Activated naive CD4-positive, alpha-beta T cell treated with anti-CD3 and anti-CD28 coated beads, Interleukin-2, amount 10 ng/mL, durations not matched to agents 7 days and 5 days (primary cell): ENCODE data around the gene RELA.

ENCODE experiments used
- CTCF ChIA-PET: fragments of 350-600 bp; sonication (Branson Sonifier 250); formaldehyde crosslinking; loops from one replicate; lab custom pipeline; 2021; ENCODE audit warnings: antibody characterized with exemption; lab: Charles Lee
- DNase-seq: peaks from one replicate; pipeline ENCODE4 v3.0.0-alpha.2; 2020
- H3K27ac Mint-ChIP-seq: one replicate; pipeline ENCODE4 v1.8.0; 2021; ENCODE audit warnings: mild to moderate bottlenecking, moderate library complexity, mixed read lengths
- H3K27me3 Mint-ChIP-seq: one replicate; pipeline ENCODE4 v1.8.0; 2021; ENCODE audit warnings: mild to moderate bottlenecking, mixed read lengths
- H3K36me3 Mint-ChIP-seq: one replicate; pipeline ENCODE4 v1.8.0; 2021; ENCODE audit warnings: mixed read lengths
- H3K4me1 Mint-ChIP-seq: one replicate; pipeline ENCODE4 v1.8.0; 2021; ENCODE audit warnings: mixed read lengths
- H3K4me3 Mint-ChIP-seq: one replicate; pipeline ENCODE4 v1.8.0; 2021; ENCODE audit warnings: mild to moderate bottlenecking, moderate library complexity, mixed read lengths
- H3K9me3 Mint-ChIP-seq: one replicate; pipeline ENCODE4 v1.8.0; 2021; ENCODE audit warnings: mixed read lengths

RELA gene

GRCh38 chr11:65623852-65624616 lies 38.7 kb downstream of the RELA start:
- Mint-ChIP-seq H3K36me3 (peaks cover 36% of the 10 kb centered on the region), H3K27me3 (no peaks in the 10 kb centered on the region), H3K9me3 (no peaks in the 10 kb centered on the region), H3K4me1 (peaks cover 12% of the 10 kb centered on the region), H3K27ac (no peak overlapping the region), H3K4me3 (no peak overlapping the region)
- CTCF ChIA-PET: interaction anchor here (0.8 to 1.5 kb wide), 3 partner anchors 9 to 28 kb away, joined by 3 read pairs; partner anchors contain the start of gene SIPA1
- no peak for DNase-seq

DNA sequence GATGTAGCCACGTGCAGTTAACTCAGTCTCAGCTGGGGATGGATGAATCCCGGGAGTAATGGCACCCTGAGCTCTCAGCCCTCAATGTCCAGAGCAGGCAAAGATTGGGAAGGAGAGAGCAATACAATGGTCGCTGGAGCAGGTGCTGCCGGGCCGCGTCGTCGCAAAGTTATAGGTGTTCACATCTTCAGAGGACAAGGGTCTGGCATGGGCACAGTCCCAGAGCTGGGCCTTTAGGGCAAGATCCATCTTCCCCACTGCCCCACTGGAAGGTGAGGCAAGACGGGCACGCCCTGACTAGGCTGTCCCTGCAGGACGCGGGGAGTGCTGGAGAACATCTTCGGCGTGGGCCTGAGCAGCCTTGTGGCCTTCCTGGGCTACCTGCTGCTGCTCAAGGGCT lies 39.5 kb downstream of the RELA start:
- DNase-seq: no peak
- Mint-ChIP-seq H3K36me3 (peaks cover 37% of the 10 kb centered on the region), H3K4me3 (no peak overlapping the region), H3K4me1 (peaks cover 14% of the 10 kb centered on the region), H3K27ac (peak overlapping the region; percentile 2), H3K9me3 (no peaks in the 10 kb centered on the region), H3K27me3 (no peaks in the 10 kb centered on the region)
- CTCF ChIA-PET: interaction anchor here (1.4 to 1.5 kb wide), 2 partner anchors 8 to 29 kb away, joined by 3 read pairs; no protein-coding TSS in a partner anchor

DNA sequence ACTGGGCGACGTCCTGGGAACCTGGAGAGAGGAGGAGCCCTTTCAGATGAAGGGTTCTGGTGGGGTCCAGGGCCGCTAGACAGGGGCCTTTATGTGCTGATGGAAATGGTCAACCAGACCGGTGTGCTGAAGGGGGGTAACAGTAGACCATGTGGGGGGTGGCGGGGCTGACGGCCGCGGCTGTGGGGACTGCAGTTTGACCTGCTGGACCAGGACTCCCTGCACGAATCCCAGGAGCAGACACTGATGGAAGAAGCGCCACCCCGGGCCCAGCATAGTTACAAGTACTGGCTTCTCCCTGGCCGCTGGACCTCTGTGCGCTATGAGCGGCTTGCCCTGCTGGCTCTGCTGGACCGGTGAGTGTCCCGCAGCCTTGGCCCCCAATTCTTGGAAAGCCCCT lies 40.7 kb downstream of the RELA start:
- CTCF ChIA-PET: no interaction called here
- H3K27ac Mint-ChIP-seq: no peak overlapping the region
- peaks cover 34% of the 10 kb centered on the region for H3K36me3 Mint-ChIP-seq

DNA sequence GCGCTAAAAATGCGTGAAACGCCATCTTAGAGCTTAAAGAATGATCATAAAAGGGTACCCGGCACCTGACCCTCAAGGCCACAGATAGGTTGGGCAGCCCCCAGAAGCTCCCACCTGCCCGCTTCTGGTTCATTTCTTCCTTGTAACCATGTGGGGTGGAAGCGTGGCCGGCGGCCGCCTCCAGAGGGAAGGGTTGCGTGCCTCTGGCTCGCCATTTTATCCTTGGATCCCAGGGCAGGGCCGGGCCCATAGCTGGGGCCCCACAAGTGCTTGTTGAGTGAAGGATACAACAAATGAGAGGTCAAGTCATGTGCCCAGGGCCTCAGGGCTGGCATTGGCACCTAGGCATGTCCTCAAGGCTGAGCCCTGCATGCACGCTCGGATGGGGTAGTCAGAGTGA lies 41.3 kb downstream of the RELA start:
- CTCF ChIA-PET: no interaction called here
- Mint-ChIP-seq H3K9me3 (no peaks in the 10 kb centered on the region), H3K27me3 (no peaks in the 10 kb centered on the region), H3K27ac (peak overlapping the region; percentile 19), H3K36me3 (peaks cover 35% of the 10 kb centered on the region), H3K4me1 (peaks cover 25% of the 10 kb centered on the region), H3K4me3 (no peak overlapping the region)
- no peak for DNase-seq

More for the DNA sequence above, 40.7 kb downstream of the RELA start:
- Mint-ChIP-seq H3K4me1 (peaks cover 20% of the 10 kb centered on the region), H3K27me3 (no peaks in the 10 kb centered on the region), H3K9me3 (no peaks in the 10 kb centered on the region), H3K4me3 (no peak overlapping the region)
- no peak for DNase-seq

GRCh38 chr11:65620666-65621065 lies 42.0 kb downstream of the RELA start:
- Mint-ChIP-seq H3K4me1 (peaks cover 21% of the 10 kb centered on the region), H3K36me3 (peaks cover 31% of the 10 kb centered on the region)
- CTCF ChIA-PET: no interaction called here

DNA sequence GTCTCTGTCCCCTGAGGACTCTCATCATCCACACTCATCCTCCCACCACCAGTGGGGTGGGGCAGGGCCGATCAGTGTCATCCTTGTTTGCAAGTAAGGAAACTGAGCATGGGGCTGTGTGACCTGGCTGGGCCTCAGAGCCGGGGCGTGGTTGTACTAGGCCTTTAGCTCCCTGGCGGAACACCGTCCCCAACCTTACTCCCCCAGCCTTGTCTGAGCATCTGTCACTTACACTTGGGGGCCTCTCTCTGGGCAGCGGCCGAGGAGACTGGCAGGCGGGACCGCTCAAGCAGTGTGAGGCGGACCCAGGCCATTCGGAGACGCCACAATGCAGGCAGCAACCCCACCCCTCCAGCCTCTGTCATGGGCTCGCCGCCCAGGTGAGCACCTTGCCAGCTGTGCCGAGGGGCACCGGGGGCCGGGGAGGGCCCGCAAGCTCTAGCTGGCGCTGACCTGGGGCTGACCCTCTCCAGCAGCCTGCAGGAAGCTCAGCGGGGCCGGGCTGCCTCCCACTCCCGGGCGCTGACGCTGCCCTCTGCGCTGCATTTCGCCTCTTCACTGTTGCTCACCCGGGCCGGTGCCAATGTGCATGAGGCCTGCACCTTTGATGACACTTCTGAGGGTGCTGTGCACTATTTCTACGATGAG lies 43.3 kb downstream of the RELA start:
- CTCF ChIA-PET: interaction anchor here (1.4 kb wide), 1 partner anchor 16 kb away, joined by 3 read pairs; no protein-coding TSS in a partner anchor
- Mint-ChIP-seq H3K4me1 (peaks cover 21% of the 10 kb centered on the region), H3K36me3 (peaks cover 30% of the 10 kb centered on the region), H3K9me3 (no peaks in the 10 kb centered on the region), H3K27ac (peak overlapping the region; percentile 58), H3K4me3 (no peak overlapping the region), H3K27me3 (no peaks in the 10 kb centered on the region)
- DNase-seq: no peak

More at GRCh38 chr11:65620666-65621065, 42.0 kb downstream of the RELA start:
- no peaks in the 10 kb centered on the region for H3K9me3 Mint-ChIP-seq
- no peak for DNase-seq
- H3K27me3 Mint-ChIP-seq: no peaks in the 10 kb centered on the region
- H3K27ac Mint-ChIP-seq: no peak overlapping the region
- no peak overlapping the region for H3K4me3 Mint-ChIP-seq

- no peak overlapping the region for H3K4me3 Mint-ChIP-seq
- CTCF ChIA-PET: interaction anchor here (1.4 kb wide), 1 partner anchor 15 kb away, joined by 3 read pairs; no protein-coding TSS in a partner anchor
- H3K4me1 Mint-ChIP-seq: peaks cover 21% of the 10 kb centered on the region
- peak overlapping the region; percentile 58 for H3K27ac Mint-ChIP-seq
- H3K36me3 Mint-ChIP-seq: peaks cover 30% of the 10 kb centered on the region
- no peaks in the 10 kb centered on the region for H3K27me3 Mint-ChIP-seq
- H3K9me3 Mint-ChIP-seq: no peaks in the 10 kb centered on the region
- no peak for DNase-seq
Measured at GRCh38 chr11:65618763-65619162, 44.0 kb downstream of the RELA start.

DNA sequence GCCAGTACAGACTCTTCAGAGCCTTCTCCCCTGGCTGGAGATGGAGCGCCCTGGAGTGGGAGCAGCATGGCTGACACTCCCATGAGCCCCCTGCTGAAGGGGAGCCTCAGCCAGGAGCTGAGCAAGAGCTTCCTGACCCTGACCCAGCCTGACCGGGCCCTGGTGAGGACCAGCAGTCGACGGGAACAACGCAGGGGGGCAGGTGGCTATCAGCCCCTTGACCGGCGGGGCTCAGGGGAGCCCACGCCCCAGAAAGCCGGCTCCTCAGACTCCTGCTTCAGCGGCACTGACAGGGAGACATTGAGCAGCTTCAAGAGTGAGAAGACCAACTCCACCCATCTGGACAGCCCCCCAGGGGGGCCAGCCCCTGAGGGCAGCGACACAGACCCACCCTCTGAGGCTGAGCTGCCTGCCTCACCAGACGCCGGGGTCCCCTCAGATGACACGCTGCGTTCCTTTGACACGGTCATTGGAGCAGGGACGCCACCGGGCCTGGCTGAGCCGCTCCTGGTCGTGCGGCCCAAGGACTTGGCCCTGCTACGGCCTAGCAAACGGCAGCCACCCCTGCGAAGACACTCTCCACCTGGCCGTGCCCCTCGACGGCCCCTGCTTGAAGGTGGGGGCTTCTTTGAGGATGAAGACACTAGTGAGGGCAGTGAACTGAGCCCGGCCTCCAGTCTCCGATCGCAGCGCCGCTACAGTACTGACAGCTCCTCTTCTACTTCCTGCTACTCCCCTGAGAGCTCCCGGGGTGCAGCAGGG lies 44.5 kb downstream of the RELA start:
- H3K27me3 Mint-ChIP-seq: no peaks in the 10 kb centered on the region
- H3K4me1 Mint-ChIP-seq: peaks cover 22% of the 10 kb centered on the region
- peaks cover 32% of the 10 kb centered on the region for H3K36me3 Mint-ChIP-seq
- H3K9me3 Mint-ChIP-seq: no peaks in the 10 kb centered on the region
- peak overlapping the region; percentile 91 for H3K4me3 Mint-ChIP-seq
- peak overlapping the region; percentile 33 for H3K27ac Mint-ChIP-seq
- no peak for DNase-seq
- CTCF ChIA-PET: interaction anchor here (1.4 to 1.8 kb wide), 2 partner anchors 15 to 77 kb away, joined by 3 to 8 read pairs; no protein-coding TSS in a partner anchor

DNA sequence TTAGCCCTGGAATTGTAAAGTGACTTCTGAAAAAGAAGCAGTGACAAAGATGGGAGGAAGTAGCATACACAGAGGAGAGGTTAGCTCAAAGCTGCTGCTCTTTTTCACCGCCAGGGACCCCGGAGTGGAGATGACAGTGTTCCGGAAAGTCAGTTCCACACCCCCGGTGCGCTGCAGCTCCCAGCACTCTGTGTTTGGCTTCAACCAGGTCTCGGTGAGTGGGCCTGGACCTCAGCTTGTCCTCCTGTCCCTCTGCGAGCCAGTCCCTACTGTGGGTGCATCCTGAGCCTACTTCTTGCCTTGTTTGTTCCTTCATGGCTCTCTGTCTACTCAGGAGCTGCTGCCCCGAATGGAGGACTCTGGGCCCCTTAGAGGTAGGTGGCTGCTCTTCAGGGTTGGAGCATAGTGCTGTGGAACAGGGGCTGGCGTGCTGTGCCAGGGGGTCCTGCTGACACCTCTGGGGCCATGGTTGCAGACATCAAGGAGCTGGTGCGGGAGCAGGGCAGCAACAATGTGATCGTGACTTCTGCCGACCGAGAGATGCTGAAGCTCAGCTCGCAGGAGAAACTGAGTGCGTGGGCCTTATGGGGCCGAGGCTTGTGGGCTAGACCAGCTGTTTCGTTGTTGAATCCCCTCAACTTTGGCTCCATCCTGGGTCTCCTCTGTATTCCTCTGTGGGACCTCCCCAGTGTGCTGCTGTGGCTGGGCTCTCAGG lies 45.4 kb downstream of the RELA start:
- CTCF ChIA-PET: interaction anchor here (1.1 to 1.8 kb wide), 4 partner anchors 9 to 162 kb away, joined by 3 to 8 read pairs (median 5); no protein-coding TSS in a partner anchor
- H3K27me3 Mint-ChIP-seq: no peaks in the 10 kb centered on the region

DNA sequence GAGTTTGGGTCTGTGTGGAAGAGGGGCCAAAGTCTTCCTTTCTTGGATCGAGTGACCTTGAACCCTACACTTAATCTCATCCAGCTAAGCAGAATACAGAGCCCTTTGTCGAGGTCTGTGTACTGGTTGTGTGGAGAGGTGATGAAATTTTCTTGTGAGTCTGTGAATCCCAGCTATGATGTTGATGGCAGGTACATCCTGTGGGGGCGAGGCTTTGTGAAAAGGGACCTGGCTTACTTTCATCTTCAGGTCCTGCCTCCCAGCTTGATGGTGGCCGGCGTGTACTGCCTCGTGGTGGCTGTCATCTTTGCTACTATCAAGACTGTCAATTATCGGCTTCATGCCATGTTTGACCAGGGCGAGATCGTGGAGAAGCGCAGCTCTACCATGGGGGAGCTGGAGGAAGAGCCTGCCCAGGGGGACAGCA lies 46.1 kb downstream of the RELA start:
- peak; percentile 62 for DNase-seq
- peak overlapping the region; percentile 91 for H3K4me3 Mint-ChIP-seq
- CTCF ChIA-PET: interaction anchor here (1.1 to 1.8 kb wide), 4 partner anchors 9 to 163 kb away, joined by 3 to 8 read pairs (median 5); no protein-coding TSS in a partner anchor

More for the DNA sequence above, 45.4 kb downstream of the RELA start:
- Mint-ChIP-seq H3K9me3 (no peaks in the 10 kb centered on the region), H3K4me3 (peak overlapping the region; percentile 91), H3K36me3 (peaks cover 31% of the 10 kb centered on the region), H3K27ac (peak overlapping the region; percentile 87), H3K4me1 (peaks cover 31% of the 10 kb centered on the region)
- no peak for DNase-seq

DNA sequence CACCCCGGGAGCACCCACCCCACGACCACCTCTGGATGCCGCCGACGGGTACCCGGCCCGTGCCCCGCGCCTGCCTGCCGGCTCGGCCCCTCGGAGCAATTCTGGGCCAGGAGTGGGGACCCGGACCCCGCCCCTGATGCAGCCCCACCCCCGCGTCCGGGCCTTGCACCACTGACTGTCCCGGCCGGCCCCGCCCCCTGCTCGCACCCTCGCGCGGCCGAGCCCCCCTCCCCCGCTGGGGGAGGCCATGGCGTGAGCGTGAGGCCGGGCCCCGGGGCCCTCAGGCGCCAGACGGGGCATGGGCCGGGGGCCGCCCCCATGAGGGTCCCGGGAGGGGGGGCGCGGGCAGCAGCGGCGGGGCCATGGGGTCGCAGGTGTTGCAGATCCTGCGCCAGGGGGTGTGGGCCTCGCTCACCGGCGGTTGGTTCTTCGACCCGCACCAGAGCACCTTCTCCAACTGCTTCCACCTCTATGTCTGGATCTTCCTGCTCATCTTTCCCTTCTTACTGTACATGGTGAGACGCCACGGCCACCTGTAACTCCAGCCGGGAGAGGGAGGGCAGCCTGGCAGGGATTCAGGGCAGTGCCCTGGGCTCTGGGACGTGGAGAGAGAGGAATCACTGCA lies 46.7 kb downstream of the RELA start:
- Mint-ChIP-seq H3K36me3 (peaks cover 33% of the 10 kb centered on the region), H3K4me3 (peak overlapping the region; percentile 97), H3K9me3 (no peaks in the 10 kb centered on the region), H3K27me3 (no peaks in the 10 kb centered on the region), H3K4me1 (peaks cover 42% of the 10 kb centered on the region), H3K27ac (peak overlapping the region; percentile 97)
- CTCF ChIA-PET: interaction anchor here (1.1 to 1.8 kb wide), 7 partner anchors 10 to 164 kb away, joined by 3 to 8 read pairs (median 5); partner anchors contain the start of gene KCNK7
- DNase-seq: peak; percentile 67

More for the DNA sequence above, 46.1 kb downstream of the RELA start:
- Mint-ChIP-seq H3K27ac (peak overlapping the region; percentile 87), H3K27me3 (no peaks in the 10 kb centered on the region), H3K9me3 (no peaks in the 10 kb centered on the region), H3K4me1 (peaks cover 38% of the 10 kb centered on the region), H3K36me3 (peaks cover 35% of the 10 kb centered on the region)

DNA sequence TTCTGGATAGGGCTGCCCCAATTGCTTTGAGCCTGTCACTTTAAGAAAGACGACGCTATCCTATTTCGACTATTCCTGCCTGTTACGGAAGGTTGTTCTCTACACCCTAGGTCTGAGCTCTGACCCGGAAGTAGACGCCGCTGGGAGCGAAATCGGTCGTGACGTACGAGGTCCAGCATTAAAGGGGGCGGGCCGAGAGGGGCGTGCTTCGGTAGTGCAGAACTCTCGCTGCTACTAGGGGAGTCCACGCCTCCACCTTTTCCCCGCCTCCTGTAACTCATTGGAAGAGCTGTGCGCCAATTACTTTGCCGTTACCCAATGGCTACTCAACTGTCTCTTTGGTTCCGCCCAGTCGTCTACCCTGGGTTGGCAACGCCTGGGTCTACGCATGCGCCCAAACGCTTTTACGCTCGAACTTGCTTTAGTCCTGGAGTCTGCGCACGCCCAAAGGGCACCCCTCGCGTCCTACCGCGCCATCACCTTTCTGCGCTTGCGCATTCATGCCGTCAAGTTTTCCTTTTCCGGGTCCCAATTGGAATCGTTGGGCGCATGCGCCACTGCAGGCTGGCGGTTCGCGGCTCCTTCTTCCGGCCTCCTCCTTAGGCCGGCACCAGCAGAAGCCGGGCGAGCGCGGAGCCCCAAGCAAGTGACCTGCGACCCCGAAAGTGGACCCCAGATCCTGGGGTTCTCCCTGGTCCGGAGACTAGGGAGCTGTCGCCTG lies 47.3 kb downstream of the RELA start, which contains the start of gene PCNX3:
Gene PCNX3 (plus strand): TSS at position 548 of the 721 bp plus-strand sequence. CDS start 536 bp downstream, outside the sequence.
- CTCF ChIA-PET: interaction anchor here (0.6 to 1.8 kb wide), 12 partner anchors 8 to 452 kb away, joined by 3 to 8 read pairs (median 4); partner anchors contain the start of genes FAM89B, KCNK7 and ZNRD2
- Mint-ChIP-seq H3K27me3 (no peaks in the 10 kb centered on the region), H3K27ac (peak within 1 kb of the TSS; percentile 97), H3K4me1 (peaks cover 48% of the 10 kb centered on the region), H3K9me3 (no peaks in the 10 kb centered on the region), H3K4me3 (peak within 1 kb of the TSS; percentile 97), H3K36me3 (peaks cover 33% of the 10 kb centered on the region)
- DNase-seq: peak; percentile 100
